EL (cell line): ENCODE data around the gene C16orf92.

ENCODE experiments used
- DNase-seq: peaks from one replicate; pipeline ENCODE4 v3.0.0-alpha.2; 2016

C16orf92 gene

DNA sequence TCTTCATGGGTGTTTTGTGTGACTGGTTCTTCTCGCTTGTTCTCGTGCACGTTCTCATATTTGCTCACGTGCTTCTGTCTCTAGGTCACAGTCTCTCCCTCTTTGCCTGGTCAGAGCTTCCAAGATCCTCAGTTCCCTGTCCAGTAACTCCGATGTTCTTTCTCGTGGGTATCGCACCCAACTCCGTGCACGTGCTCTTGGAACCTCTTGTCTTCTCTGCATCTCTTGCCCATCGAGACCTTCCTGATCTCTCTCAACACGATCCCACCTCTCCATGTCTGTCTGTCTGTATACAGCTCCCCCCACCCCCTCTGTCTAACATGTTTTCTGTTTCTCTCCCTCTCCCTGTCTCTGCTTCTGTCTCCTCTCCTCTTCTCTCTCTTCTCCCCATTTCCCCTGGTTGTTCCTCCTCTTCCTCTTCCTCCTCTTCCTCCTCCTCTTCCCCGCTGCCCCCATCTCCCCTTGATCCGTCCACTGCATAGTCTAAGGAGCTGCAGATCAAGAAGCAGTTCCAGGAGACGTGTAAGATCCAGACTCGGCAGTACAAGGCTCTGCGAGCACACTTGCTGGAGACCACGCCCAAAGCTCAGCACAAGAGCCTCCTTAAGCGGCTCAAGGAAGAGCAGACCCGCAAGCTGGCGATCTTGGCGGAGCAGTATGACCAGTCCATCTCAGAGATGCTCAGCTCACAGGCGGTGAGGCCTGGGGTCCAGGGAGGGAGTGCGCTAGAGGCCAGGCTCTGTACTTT, 33.7 kb upstream of the C16orf92 start:
- no peak for DNase-seq

DNA sequence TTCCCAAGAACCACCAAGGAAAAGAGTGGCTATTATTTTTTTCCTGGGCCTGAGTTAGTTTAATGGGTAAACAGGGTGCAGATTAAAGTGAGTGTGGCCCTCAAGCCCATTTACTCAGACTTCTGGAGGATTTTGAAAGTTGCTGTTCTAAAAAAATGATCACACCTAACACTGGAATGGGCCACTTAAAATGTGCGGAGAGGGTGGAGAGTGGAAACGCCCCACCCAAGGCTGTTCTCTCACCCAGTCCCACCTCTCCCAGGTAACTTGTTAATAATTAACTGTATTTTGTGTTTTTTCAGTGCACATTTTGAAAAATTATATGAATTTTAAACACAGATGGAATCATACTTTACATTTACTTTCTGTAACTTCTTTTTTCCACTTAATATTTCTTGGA, 33.0 kb upstream of the C16orf92 start:
- DNase-seq = no peak

DNA sequence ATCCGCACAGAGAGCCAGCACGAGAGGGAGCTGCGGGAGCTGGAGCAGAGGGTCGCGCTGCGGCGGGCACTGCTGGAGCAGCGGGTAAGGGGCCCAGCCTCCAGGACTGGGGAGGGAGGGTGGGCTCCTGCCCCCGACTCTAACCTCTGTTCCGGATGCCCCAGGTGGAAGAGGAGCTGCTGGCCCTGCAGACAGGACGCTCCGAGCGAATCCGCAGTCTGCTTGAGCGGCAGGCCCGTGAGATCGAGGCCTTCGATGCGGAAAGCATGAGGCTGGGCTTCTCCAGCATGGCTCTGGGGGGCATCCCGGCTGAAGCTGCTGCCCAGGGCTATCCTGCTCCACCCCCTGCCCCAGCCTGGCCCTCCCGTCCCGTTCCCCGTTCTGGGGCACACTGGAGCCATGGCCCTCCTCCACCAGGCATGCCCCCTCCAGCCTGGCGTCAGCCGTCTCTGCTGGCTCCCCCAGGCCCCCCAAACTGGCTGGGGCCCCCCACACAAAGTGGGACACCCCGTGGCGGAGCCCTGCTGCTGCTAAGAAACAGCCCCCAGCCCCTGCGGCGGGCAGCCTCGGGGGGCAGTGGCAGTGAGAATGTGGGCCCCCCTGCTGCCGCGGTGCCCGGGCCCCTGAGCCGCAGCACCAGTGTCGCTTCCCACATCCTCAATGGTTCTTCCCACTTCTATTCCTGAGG, 32.0 kb upstream of the C16orf92 start:
- DNase-seq = no peak

DNA sequence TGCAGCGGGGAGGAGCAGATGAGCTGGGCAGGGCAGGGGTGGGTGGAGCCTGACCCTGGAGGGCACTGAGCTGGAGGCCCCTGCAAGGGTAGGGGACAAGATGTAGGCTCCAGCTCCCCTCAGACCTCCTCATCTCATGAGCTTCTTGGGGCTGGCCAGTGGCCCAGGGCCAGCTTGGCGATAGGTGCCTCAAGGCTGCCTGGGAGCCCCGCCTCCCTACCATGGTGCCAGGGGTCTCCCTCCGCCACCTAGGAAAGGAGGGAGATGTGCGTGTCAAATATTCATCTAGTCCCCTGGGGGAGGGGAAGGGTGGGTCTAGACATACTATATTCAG, 31.5 kb upstream of the C16orf92 start:
- no peak for DNase-seq

DNA sequence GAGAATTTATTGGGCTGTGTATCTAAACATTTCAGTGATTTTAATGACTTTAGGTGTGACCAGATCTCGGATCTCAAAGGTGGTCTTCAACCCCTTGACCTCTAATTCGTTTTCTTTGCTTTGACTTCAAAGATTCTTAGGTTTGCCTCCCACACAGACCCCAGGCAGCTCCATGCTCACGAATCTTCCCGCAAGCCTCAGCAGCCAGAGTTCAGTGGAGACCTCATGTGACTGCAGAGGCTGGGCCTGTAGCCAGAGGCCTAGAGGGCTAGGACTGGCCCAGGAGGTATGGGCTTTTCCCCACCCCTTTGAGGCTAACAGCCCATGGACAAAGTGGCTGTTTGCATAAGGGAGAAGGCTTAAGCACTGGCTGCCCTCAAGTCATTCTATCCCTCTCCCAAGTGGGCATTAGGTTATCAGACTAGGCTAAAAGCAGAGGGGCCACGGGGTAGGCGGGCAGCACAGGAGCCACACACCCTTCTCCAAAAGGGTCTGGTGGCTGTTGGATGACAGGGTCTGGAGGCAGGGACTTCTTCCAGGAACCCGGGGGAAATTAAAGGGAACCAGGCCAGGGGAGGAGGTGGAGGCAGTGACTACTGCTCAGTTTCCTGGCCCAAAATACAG, 30.5 kb upstream of the C16orf92 start:
- DNase-seq = peak; percentile 37

DNA sequence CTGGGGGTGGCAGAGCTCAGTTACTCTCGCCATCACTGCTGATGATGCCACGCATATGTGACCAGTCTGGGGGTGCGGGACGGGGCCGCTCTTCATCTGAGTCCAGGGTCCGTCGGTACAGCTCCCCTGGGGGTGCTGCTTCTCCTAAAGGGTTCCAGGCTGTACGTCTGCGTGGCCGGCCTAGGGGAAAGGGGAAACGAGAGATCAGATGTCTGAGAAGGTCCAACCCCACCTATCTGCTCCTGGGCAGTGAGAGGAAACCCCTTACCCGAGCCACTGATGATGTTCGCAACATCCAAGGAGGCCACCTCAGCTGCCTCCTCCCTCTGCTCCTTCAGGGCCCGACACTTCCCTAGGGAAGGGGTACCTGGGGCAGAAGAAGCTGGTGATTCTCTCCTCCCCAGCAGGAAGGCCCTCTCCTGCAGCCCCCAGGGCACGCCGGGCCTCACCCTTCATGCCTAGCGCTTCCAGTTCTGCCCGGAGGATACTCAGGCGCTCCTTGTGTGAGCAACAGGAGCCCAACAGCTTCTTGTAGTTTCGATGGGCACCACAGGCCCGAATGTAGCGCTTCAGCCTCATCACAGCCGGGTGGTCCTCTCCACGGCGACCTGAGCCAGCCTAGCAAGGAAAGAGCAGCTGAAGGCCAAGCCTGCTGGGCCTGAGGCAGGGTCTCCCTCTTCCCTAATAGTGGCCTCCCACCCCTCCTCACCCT, 29.7 kb upstream of the C16orf92 start:
- DNase-seq = no peak

DNA sequence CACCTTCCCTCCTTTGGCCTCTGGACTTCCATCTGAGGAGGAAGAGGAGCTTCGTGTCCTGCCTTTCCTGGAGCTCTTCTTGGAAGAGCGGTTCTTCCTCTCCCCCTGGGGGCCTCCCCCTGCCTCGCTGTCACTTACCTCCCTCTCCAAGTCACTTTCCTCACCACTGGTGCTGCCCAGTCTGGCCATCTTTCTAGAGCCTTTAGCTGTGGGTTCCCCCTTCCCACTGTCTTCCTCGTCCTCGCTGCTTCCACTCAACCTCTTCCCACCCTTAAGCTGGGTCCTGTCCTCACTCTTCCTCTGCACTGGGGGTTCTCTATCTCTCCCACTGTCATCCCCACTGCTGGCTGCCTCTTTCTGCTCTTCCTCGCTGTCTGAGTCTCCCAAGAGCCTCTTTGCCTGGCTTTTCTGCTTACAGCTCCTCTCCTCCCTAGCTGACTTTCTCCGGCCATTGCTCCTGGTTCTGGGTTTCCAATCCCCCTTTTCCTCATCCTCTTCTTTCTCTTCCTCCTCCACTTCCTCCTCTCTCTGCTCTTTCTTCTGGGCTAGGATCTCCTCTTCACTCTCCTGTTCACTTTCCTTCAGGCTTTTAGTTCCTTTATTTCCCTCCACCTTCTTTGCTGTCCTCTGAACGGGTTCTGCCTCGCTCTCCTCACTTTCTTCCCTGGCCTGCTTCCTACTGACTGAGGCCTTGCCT, 28.9 kb upstream of the C16orf92 start:
- no peak for DNase-seq

DNA sequence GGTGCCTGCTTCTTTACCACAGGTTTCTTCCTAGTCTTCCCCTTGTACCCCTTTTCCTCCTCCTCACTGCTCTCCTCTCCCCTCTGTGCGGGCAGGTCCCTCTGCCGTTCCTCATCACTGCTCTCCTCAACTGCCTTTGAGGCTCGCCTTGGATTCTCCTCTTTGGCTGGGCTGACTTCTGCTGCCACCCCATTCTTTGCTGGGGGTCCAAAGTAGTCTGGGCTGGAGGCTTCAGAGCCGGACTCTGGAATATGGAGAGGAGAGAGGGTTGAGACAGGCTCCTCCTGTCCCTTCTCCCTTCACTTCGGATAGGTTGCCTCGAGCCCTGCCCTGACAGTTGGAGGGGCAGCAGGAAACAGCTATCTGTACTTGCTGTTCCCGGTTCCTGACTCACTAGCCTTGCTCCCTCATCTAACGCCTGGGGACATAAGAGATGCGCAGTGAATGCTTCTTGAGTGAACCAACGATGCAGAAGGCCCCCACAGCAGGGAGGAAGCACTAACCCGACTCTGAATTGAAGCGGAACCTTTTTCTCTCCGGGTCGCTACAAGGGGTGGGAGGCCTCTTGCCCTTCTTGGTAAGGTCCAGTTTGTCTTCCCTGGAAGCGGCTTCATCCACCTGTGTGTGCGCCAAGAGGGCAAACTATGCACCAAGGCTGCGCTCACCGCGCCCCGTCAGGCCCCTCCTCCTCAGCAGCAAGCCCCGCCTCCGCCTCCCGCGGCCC, 28.2 kb upstream of the C16orf92 start:
- peak; percentile 94 for DNase-seq

DNA sequence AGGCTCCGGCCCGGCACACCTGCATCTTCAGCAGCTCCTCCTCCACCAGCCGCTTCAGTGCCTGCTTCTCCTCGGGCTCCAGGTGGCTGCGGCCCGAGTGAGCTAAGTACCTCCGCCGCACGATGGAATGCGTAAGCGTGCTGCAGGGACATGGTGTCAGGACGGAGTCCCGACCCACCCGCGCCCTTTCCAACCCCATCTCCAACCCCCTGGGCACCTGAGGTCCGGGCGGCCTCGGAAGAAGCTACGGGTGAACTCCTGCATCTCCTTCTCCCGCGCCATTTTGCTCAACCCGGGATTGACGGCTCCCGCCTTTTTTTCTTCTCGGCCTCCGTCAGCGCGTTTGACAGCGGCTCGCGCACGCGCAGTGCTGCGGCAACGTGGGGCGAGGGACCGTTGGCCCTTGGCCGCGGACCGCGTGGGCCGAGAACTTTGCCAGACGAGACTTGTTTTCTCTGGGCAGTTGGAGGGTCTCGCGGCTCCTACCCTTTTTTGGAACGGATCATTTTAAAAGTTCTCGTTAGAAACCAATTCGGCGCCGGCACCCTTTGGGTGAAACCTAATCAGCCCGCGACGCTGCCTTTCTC, 27.6 kb upstream of the C16orf92 start, which contains the start of gene HIRIP3:
HIRIP3 (minus strand) TSS at position 294 of the 587 bp plus-strand sequence; CDS start at position 282, 12 bp downstream.
- peak; percentile 80 for DNase-seq

DNA sequence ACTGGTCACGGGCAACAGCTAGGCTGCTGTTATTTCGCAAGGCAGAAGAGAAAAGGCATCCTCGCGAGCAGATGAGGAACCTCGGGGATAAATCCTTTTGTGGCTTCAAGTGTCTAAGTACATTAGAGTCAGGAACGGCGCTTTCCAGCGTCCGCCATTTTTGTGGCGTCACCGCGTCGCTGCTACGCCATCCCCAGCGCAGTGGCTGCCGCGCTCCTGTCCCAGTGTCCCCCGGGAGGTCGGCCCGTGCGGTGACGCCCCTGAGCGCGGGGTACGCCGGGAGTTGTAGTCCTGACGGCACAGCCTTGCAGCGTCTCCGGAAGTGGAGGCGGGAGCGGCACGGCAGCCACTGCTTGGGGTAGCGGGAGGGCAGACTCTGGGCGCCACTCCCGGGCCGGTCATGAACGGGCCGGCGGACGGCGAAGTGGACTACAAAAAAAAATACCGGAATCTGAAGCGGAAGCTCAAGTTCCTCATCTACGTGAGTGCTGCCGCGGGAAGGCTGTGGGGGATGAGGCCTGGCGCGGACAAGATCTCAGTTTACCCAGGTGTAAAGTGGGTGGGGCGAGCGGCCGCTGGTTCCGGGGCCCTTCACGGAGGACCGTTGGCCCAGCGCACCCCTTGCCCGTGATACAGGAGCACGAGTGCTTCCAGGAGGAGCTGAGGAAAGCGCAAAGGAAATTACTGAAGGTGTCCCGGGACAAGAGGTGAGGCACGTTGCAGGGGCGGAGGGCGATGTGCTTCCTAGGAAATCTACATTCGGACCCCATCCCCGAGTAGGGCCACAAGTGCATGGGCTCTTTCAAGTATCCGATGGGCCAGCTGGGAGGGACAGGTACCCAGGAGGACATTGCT, 26.9 kb upstream of the C16orf92 start, which contains the start of gene INO80E:
INO80E (plus strand) TSS at position 331 of the 855 bp plus-strand sequence; CDS start at position 401, 70 bp downstream.
- peak; percentile 95 for DNase-seq

DNA sequence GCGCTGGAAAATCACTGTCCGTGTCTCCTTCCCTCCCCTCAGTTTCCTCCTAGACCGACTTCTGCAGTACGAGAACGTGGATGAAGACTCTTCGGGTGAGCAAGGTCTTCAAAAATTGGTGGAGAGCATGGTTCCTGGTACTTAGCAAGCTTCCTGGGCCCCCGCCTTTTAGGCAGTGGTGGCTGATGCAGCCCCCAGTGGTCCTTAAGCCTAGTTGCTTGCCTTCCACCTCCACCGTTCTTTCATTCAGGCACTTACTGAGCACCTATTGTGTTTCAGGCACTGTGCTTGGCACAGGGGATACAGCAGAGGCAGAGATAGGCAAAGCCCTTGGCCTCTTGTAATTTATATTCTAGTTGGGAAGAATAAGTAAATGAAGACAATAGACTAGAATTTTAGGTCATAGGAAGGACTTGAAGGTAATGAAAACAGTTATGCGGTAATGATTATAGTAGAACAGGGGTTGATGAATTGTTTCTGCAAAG, 26.2 kb upstream of the C16orf92 start:
- DNase-seq = no peak

DNA sequence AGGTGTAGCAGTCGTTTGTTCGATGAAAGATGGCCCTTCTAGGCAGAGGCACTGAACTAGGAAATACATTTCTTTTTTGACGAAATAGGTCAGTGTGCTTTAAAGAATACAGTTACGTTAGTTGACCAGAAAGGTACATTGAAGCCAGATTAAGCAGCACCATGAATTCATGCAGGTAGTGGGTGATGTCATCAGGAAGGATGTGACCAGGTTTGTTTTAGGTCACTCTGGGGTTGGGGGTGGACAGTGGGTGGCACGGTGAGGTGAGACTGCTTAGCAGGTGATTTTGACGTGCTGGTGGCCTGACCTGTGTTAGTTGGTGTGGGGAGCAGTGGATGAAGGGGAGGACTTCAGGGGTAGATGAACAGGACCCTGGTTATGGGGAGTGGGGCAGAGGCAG, 23.4 kb upstream of the C16orf92 start:
- no peak for DNase-seq

DNA sequence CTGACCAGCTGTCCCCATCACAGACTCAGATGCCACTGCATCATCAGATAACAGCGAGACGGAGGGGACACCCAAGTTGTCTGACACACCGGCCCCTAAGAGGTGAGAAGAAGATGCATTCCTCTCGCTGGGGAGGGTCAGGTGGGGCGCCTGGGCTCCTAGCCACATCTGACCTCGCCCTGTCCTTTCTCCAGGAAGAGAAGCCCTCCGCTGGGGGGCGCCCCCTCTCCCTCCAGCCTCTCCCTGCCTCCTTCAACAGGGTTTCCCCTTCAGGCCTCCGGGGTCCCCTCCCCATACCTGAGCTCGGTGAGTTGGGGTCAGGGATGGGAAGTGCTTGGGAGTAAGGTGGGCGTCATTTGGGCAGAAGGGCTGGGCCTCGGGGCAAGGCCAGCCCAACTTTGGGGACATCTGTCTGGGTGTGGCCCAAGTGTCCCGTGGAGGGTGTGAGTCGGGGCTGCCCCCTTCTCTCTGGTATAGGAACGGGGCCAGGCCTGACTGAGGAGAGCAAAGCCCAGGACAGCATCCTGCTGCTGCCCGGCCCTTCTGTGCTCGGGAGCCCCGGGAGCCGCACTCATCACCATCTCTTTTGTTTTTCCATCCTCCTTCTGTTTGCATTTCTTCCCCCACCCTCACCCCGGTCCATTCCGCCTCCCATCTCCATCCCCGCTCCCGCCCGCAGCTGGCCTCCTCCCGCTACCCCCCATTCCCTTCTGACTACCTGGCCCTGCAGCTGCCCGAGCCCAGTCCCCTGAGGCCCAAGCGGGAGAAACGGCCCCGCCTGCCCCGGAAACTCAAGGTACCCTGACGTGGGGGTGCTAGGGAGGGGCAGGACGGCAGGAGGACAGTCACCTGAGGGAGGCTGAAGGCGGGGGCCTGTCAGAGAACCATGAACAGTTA, 22.0 kb upstream of the C16orf92 start:
- no peak for DNase-seq

DNA sequence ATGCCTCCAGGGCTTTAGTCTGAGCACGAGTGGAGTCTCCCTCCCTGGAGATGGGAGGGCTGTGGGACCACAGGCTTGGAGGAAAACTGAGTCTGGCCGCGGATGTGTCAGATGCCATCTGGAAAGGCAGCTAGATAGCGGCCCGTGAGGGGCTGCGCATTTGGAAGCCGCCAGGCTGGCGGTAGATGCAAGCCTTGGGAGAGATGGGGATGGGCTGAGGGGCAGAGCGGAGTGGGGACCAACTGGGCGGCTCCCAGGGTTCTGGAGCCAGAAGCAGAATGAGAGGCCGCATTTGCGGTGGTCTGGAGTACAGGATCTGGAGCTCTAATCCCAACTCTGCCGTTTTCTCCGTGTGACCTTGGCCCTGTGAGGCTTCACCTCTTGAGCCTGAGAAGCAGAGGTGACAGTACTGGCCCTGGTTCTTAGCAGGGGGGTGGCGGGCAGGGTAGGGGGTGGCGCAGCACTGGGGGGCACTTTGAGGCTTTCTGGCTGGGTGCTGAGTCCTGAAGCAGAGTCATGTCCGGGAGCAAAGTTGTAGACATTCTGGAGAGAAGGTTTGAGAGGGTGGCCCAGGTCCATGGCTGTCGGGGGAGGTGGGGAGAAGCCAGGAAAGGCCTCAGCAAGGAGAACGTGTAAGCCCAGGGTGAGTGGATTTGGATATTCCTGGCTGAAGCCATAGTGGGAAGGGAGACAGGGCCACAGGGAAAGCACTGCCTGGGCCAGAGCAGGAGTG, 20.2 kb upstream of the C16orf92 start:
- no peak for DNase-seq

DNA sequence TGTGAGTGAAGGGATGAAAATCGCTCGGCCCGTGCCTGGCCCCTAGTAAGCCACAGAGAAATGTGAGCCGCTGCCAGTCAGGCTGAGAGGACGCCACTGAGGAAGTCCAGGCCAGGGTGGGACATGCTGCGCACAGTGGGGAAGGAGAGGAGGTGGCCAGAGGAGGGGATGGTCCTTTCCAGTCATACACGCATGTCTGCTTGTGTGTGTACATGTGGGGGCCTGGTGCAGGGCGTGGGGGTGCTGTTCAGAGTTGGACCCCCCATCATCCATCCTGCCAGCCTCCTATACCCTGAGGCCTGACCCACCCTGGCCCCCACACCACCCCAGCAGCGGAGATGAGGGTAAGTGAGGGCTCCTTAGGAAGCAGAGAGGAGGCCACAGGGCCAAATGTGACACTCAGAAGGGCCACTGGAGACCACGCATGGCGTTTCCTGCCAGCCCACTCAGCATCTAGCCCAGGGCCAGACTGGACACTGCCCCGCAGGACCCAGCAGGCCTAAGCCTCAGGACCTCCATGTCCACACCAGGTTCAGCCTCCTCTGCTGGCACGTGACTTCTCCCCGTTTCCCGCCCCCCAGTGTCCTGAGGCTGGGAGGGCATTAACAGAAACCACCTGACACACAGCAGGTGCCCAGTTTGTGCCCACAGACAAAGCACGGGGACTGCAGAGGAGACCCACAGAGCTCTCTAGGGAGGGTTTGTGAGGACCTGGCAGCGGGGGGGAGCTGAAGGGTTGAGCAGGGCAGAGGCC, 19.2 kb upstream of the C16orf92 start:
- no peak for DNase-seq

DNA sequence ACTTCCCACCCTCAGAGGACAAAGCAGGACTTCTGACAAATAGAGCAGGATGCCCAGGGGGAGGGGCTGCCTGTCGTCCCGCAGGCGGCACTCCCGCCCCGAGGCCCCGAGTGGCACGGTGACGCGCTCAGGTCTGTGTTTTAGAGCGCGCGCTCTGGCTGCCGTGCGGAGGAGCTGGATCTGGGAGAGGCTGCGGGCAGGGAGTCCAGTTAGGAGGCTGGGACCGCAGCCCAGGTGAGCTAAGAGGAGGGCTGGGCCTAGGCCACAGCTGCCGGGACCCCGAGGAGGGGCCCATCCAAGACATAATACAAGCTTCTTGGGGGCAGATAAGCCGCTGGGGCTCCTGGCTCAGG, 18.6 kb upstream of the C16orf92 start:
- no peak for DNase-seq

DNA sequence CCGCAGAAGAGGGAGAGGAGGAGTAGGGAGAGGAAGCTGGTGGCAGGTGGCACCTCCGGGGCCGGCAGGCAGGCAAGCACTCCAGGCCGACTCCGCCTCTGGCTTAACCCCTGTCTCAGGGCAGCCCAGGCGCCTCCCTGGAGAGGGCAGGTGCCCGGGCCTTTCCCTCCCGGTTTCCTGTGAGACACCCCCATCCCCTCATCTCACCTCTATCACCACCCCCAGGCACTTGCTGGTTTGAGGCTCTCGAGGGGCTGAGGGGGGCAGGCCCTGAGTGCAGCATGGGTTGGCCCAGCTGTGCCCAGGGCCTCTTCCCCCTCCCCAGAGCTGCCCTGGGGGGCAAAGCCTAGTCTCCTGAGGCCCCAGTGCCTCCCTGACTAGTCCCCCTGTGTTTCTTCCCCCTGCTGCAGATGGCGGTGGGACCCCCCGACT, 18.2 kb upstream of the C16orf92 start:
- DNase-seq = no peak
